Measurements from ENCODE around the gene PLPP1.

- no peak for TF ChIP-seq CTCF (IDR thresholded peaks at IDR 0.05; ENCODE audit: low read depth, low read length, poor library complexity, severe bottlenecking)
- no peak for TF ChIP-seq EZH2phosphoT487 (IDR thresholded peaks at IDR 0.05; ENCODE audit: borderline replicate concordance, low read length)
These were observed 128.5 kb downstream of the PLPP1 start for GRCh38 chr5:55406292-55406691.
